B cell (primary cell): ENCODE results near the gene TBRG4. TPM values are rescaled to one million over a fixed set of nuclear protein-coding genes. Genes with fewer than 3 reads are reported as not detected.

Experiments used
- ATAC-seq: fragments of 200-7000 bp; cut with Tn5 transposase; one replicate; pipeline ENCODE4 v1.10.0; 2021; ENCODE audit warnings: low read depth, mild to moderate bottlenecking, moderate number of reproducible peaks, moderate library complexity
- CTCF ChIA-PET: fragments of 350-600 bp; sonication (Branson Sonifier 250); formaldehyde crosslinking; loops from one replicate; lab custom pipeline; 2021; ENCODE audit warnings: antibody characterized with exemption, inconsistent platforms; lab: Charles Lee
- POLR2A ChIA-PET: fragments of 350-600 bp; sonication (Branson Sonifier 250); formaldehyde crosslinking; loops from one replicate; lab custom pipeline; 2021; ENCODE audit warnings: antibody characterized with exemption; lab: Charles Lee
- DNase-seq: peaks from one replicate; pipeline ENCODE4 v3.0.0; 2013
- H2AFZ ChIP-seq: 2 replicates; pipeline ENCODE4 v1.6.1; 2012; ENCODE audit warnings: mild to moderate bottlenecking, low read depth, low read length; ENCODE audit not compliant: insufficient read depth, poor library complexity, severe bottlenecking
- H3K27ac ChIP-seq, 2 donors: 1 replicate in 1 of 2; 2 replicates in 1 of 2; pipeline ENCODE4 v1.5.1; 2012 to 2013; ENCODE audit warnings: low read length in 2 of 2, mild to moderate bottlenecking in 2 of 2, moderate library complexity in 1 of 2
- H3K27me3 ChIP-seq, 4 experiments: fragments of 200-600 bp in 1 of 4; sonication (generic) in 1 of 4; replicated peaks in 1 of 4; 1 replicate in 2 of 4; 2 replicates in 2 of 4; pipeline versions ENCODE4 v1.6.1 to v1.7.0; 2013 to 2016; ENCODE audit warnings: low read length in 3 of 4, mild to moderate bottlenecking in 2 of 4, mixed read lengths in 1 of 4, moderate library complexity in 1 of 4; ENCODE audit not compliant: insufficient read depth in 4 of 4, control insufficient read depth in 3 of 4; ENCODE audit errors: control extremely low read depth in 1 of 4
- H3K36me3 ChIP-seq, 2 experiments: replicated peaks in 1 of 2; 1 replicate in 1 of 2; 2 replicates in 1 of 2; pipeline versions ENCODE4 v1.6.1 to v1.7.1; 2013; ENCODE audit warnings: low read length in 1 of 2; ENCODE audit not compliant: insufficient read depth in 2 of 2, control insufficient read depth in 1 of 2; ENCODE audit errors: control extremely low read depth in 1 of 2, extremely low read depth in 1 of 2
- H3K4me1 ChIP-seq, 2 donors: fragments of 200-600 bp in 1 of 2; sonication (generic) in 1 of 2; 1 replicate in 1 of 2; 2 replicates in 1 of 2; pipeline versions ENCODE4 v1.5.1 to v1.6.1; 2013 to 2017; ENCODE audit warnings: low read length in 2 of 2; ENCODE audit not compliant: control insufficient read depth in 2 of 2, insufficient read depth in 2 of 2
- H3K4me2 ChIP-seq: replicated peaks from 2 replicates; pipeline ENCODE3; 2012; ENCODE audit warnings: mild to moderate bottlenecking, low read depth, low read length; ENCODE audit not compliant: poor library complexity, severe bottlenecking
- H3K4me3 ChIP-seq, 5 experiments: fragments of 200-600 bp in 1 of 5; sonication (generic) in 1 of 5; 1 replicate in 3 of 5; 2 replicates in 2 of 5; pipeline versions ENCODE4 v1.5.1 to v1.7.0; 2011 to 2016; ENCODE audit warnings: low read length in 4 of 5, mild to moderate bottlenecking in 4 of 5, low read depth in 2 of 5, control low read depth in 1 of 5, moderate library complexity in 1 of 5; ENCODE audit not compliant: insufficient read depth in 1 of 5; ENCODE audit errors: control extremely low read depth in 1 of 5, extremely low read depth in 1 of 5
- H3K79me2 ChIP-seq: fragments of 200-600 bp; sonication (generic); one replicate; pipeline ENCODE4 v1.6.0; 2016; ENCODE audit warnings: low read length; ENCODE audit not compliant: control insufficient read depth, insufficient read depth
- H3K9ac ChIP-seq: fragments of 200-600 bp; sonication (generic); 2 replicates; pipeline ENCODE4 v1.6.1; 2017; ENCODE audit warnings: mild to moderate bottlenecking, low read length, moderate library complexity
- H3K9me3 ChIP-seq, 3 donors: one replicate each; pipeline versions ENCODE4 v1.6.1 to v1.7.1; 2013; ENCODE audit warnings: low read length in 2 of 3; ENCODE audit not compliant: control insufficient read depth in 2 of 3, insufficient read depth in 1 of 3; ENCODE audit errors: control extremely low read depth in 1 of 3
- H4K20me1 ChIP-seq: 2 replicates; pipeline ENCODE4 v1.6.0; 2012; ENCODE audit warnings: mild to moderate bottlenecking, low read length; ENCODE audit not compliant: insufficient read depth, control insufficient read depth, poor library complexity, severe bottlenecking
- H3K27ac Mint-ChIP-seq: one replicate; pipeline ENCODE4 v1.8.0; 2021; ENCODE audit warnings: mixed read lengths
- H3K27me3 Mint-ChIP-seq: one replicate; pipeline ENCODE4 v1.8.0; 2021; ENCODE audit warnings: mixed read lengths
- H3K4me1 Mint-ChIP-seq: one replicate; pipeline ENCODE4 v1.8.0; 2021; ENCODE audit warnings: mixed read lengths
- H3K4me3 Mint-ChIP-seq: one replicate; pipeline ENCODE4 v1.8.0; 2021; ENCODE audit warnings: mixed read lengths
- H3K9me3 Mint-ChIP-seq: one replicate; pipeline ENCODE4 v1.8.0; 2022; ENCODE audit warnings: mixed read lengths; ENCODE audit not compliant: insufficient read depth
- CTCF ChIP-seq: fragments of 200-600 bp; IDR thresholded peaks from one replicate; pipeline ENCODE4 v1.8.0; 2022; ENCODE audit warnings: antibody characterized with exemption, mild to moderate bottlenecking
- EZH2 ChIP-seq: IDR thresholded peaks from 2 replicates; pipeline ENCODE4 v1.6.1; 2012; ENCODE audit warnings: borderline replicate concordance, low read depth, mild to moderate bottlenecking, moderate library complexity, low read length; ENCODE audit not compliant: insufficient read depth, poor library complexity, severe bottlenecking
- WGBS: methylation state at CpG from one replicate; pipeline ENCODE4 v1.1.5; 2013; ENCODE audit warnings: missing lambda C conversion rate; ENCODE audit not compliant: insufficient coverage; 5-methylcytosine and 5-hydroxymethylcytosine counted together
- intact Hi-C: fragments of 100-400 bp; cut with micrococcal nuclease; formaldehyde crosslinking; loops from one replicate; pipeline ENCODE4 v1.10.0; 2022
- polyA plus RNA-seq: library from polyadenylated mRNA; depleted of rRNA; stranded (reverse); fragments of >200 nt; gene quantifications from 2 replicates; pipeline ENCODE4 v1.2.3, GENCODE V29; 2012
- total RNA-seq, 2 donors: library from RNA; stranded (reverse); fragments of 120-200 nt in 1 of 2; gene quantifications; 1 replicate in 1 of 2; 2 replicates in 1 of 2; pipeline versions ENCODE4 v1.2.3 to v1.2.4, GENCODE V29; 2013 to 2022

TBRG4 gene
- total and polyA plus RNA-seq, 2 donors (not counting 1 experiment from before 2014, with no cell fraction given): 92.8 to 111 TPM

DNA sequence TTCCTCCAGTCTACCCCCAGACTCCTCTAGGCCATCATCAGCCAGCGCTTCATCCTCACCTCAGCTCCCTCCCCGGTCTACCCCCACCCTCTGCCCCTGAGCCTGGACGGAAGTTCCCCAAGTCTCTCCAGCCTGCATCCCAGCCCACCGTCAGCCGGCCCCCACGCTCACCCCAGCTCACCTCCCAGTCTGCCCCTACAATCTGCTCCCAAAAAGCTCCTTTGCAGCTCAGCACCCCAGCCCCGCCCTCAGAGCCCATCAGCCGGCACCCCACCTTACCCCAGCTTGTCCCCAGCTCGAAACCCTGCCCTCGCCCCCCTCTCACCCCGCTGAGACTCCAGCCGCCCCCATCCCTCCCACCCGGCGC lies 45.8 kb upstream of the TBRG4 start:
- TF ChIP-seq CTCF (no peak), EZH2 (no peak)
- ChIA-PET POLR2A (interaction anchor here (0.9 kb wide), 1 partner anchor 1011 kb away, joined by 3 read pairs; no protein-coding TSS in a partner anchor), CTCF (interaction anchor here (1.5 kb wide), 1 partner anchor 697 kb away, joined by 5 read pairs; no protein-coding TSS in a partner anchor)
- H3K79me2 ChIP-seq: no peaks in the 10 kb centered on the region
- H3K9me3 Mint-ChIP-seq: no peaks in the 10 kb centered on the region
- no peak for ATAC-seq
- no peak overlapping the region for H3K9ac ChIP-seq
- H3K27ac ChIP-seq: no peak overlapping the region
- intact Hi-C loops: no loop called here
- H3K4me1 Mint-ChIP-seq: peaks cover 20% of the 10 kb centered on the region
- peaks cover 12 to 17% of the 10 kb centered on the region in 2 donors for H3K4me1 ChIP-seq
- H3K4me3 Mint-ChIP-seq: peak overlapping the region; percentile 1
- peaks cover 42% of the 10 kb centered on the region for H3K27me3 Mint-ChIP-seq
- peaks cover 0 to 42% (median 13%) of the 10 kb centered on the region in 4 experiments for H3K27me3 ChIP-seq
- peak overlapping the region; percentile 52 for H3K4me2 ChIP-seq
- WGBS: 9% methylated on average over 14 of the region's 14 CpGs
- no peak overlapping the region for H3K4me3 ChIP-seq
- H3K9me3 ChIP-seq: no peaks in the 10 kb centered on the region
- no peak overlapping the region for H2AFZ ChIP-seq
- no peaks in the 10 kb centered on the region for H3K36me3 ChIP-seq
- H4K20me1 ChIP-seq: no peaks in the 10 kb centered on the region
- DNase-seq: no peak
- no peak overlapping the region for H3K27ac Mint-ChIP-seq

DNA sequence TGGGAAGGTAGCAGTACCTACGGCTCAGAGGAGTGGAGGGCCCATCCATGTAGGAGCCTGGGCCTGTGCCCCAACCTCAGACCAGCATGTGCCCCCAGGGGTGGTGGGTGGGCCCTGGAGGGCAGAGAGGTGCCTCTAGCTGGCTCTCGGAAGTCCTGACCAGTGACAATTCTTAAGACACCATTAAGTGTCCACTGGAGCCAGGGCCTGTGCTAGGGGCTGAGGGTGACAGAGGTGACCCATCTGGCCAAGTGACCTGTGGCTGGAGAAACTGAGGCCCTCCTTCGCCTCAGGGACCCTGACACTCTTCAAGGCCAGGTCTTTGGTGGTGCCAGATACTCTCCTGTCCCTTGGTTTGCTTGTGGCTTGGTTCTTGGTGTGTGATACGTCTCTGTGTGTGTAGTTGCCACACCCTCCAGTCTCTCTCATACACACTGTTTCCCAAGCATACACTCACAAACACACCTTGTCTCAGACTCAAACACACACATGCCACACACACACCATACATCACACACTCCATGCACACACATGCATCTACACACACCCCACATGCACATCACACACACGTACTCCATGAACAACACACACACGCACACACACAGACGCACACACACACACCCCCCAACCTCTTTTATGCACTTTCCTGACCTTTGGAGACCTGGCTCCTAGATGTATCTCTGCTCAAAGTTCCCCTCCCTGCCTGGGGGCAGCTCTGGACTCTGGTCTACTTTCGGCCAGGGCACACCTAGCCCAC lies 45.2 kb upstream of the TBRG4 start:
- ATAC-seq: no peak
- ChIA-PET POLR2A (no interaction called here), CTCF (interaction anchor here (1.5 to 4.5 kb wide), 3 partner anchors 103 to 698 kb away, joined by 5 to 27 read pairs (median 10); no protein-coding TSS in a partner anchor)
- Mint-ChIP-seq H3K27me3 (peaks cover 38% of the 10 kb centered on the region), H3K4me1 (peaks cover 20% of the 10 kb centered on the region), H3K4me3 (peak overlapping the region; percentile 1), H3K9me3 (no peaks in the 10 kb centered on the region), H3K27ac (no peak overlapping the region)
- no peaks in the 10 kb centered on the region for H3K79me2 ChIP-seq
- no peak overlapping the region for H3K4me3 ChIP-seq
- TF ChIP-seq CTCF (no peak), EZH2 (no peak)
- no peaks in the 10 kb centered on the region for H3K36me3 ChIP-seq
- no peak overlapping the region for H3K27ac ChIP-seq
- H3K4me2 ChIP-seq: peak overlapping the region; percentile 52
- H4K20me1 ChIP-seq: no peaks in the 10 kb centered on the region
- peaks cover 12 to 17% of the 10 kb centered on the region in 2 donors for H3K4me1 ChIP-seq
- H3K9me3 ChIP-seq: no peaks in the 10 kb centered on the region
- peaks cover 0 to 42% (median 13%) of the 10 kb centered on the region in 4 experiments for H3K27me3 ChIP-seq
- no peak overlapping the region for H3K9ac ChIP-seq
- intact Hi-C loops: no loop called here
- WGBS: 92% methylated on average over 6 of the region's 8 CpGs
- no peak overlapping the region for H2AFZ ChIP-seq
- DNase-seq: no peak
